OCI-LY1 (cell line): Measurements from ENCODE around the gene FHOD3.

ENCODE experiments used
- EZH2 ChIP-seq: fragments of 200-600 bp; sonication (generic), shearing (Covaris generic); IDR thresholded peaks from 2 replicates; pipeline ENCODE4 v1.8.0; 2017; ENCODE audit warnings: borderline replicate concordance, mixed run types, mild to moderate bottlenecking, antibody characterized with exemption, low read length, moderate library complexity, mixed read lengths
- TF ChIP-seq, protein P1 (sequence below): fragments of 200-600 bp; sonication (generic), shearing (Covaris generic); IDR thresholded peaks from 2 replicates; pipeline ENCODE4 v1.5.1; 2017; ENCODE audit warnings: mild to moderate bottlenecking, antibody characterized with exemption, low read length, moderate library complexity, mixed read lengths

- TF ChIP-seq, protein P1, sequence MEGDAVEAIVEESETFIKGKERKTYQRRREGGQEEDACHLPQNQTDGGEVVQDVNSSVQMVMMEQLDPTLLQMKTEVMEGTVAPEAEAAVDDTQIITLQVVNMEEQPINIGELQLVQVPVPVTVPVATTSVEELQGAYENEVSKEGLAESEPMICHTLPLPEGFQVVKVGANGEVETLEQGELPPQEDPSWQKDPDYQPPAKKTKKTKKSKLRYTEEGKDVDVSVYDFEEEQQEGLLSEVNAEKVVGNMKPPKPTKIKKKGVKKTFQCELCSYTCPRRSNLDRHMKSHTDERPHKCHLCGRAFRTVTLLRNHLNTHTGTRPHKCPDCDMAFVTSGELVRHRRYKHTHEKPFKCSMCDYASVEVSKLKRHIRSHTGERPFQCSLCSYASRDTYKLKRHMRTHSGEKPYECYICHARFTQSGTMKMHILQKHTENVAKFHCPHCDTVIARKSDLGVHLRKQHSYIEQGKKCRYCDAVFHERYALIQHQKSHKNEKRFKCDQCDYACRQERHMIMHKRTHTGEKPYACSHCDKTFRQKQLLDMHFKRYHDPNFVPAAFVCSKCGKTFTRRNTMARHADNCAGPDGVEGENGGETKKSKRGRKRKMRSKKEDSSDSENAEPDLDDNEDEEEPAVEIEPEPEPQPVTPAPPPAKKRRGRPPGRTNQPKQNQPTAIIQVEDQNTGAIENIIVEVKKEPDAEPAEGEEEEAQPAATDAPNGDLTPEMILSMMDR = no peak
- no peak for TF ChIP-seq EZH2
These were observed 123.3 kb downstream of the FHOD3 start for GRCh38 chr18:36420826-36421225.
